Measurements from ENCODE around the gene XKR7. TPM values are rescaled to one million over a fixed set of nuclear protein-coding genes. Genes with fewer than 3 reads are reported as not detected.

Gene XKR7
- total and polyA plus RNA-seq, 2 donors (not counting 3 experiments of a cell fraction or from before 2014, with no cell fraction given), result 0.04 TPM; not detected in 1

DNA sequence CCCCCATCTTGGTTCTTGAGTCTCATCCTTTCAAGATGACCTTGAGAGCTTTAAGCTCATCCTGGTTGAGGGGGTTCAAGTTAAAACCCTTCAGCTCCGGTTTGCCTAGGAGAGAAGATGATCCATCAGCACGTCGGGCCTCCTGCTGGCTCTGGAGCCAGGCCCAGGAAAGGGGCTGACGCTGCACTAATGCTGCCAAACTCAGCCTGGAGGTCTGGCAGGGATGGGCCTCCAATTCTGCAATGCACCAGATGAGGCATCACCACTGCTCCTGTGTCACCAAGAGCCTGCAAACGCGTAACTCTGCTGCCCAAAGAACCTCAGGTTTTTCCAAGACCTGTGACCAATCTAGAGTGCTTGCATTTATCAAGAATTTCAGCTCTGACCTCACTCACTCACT is 22.2 kb upstream of the XKR7 start:
- dilution Hi-C loops (cut with MboI; ENCODE audit: extremely low pct_ligation_motif_present, low sequenced_read_pairs) (no loop called here), intact Hi-C loops (cut with micrococcal nuclease) (no loop called here)
- CTCF ChIA-PET, result no interaction called here
- BruUV-seq (replicated peaks), result no TSS peak
- Histone ChIP-seq H3K9ac (replicated peaks; ENCODE audit: extremely low read depth, insufficient read depth, low read length) (no peak overlapping the region), H3K4me1 (ENCODE audit: control insufficient read depth, extremely low read depth, insufficient read depth, low read length) (peaks cover 2% of the 10 kb centered on the region), H3K27me3 (ENCODE audit: control insufficient read depth in 2 of 2, insufficient read depth in 2 of 2, low read length in 2 of 2) (no peaks in the 10 kb centered on the region), H3K36me3 (ENCODE audit: control insufficient read depth in 2 of 2, extremely low read depth in 1 of 2, insufficient read depth in 2 of 2, low read length in 2 of 2) (peaks cover 25 to 34% of the 10 kb centered on the region in 2 experiments), H2AFZ (ENCODE audit: low read depth, low read length) (no peak overlapping the region), H3K79me2 (ENCODE audit: control insufficient read depth, insufficient read depth, low read length) (peaks cover 23% of the 10 kb centered on the region), H3K4me2 (ENCODE audit: insufficient read depth, low read length) (no peak overlapping the region), H4K20me1 (replicated peaks; ENCODE audit: control insufficient read depth, extremely low read depth, insufficient read depth, low read length) (no peaks in the 10 kb centered on the region), H3K9me1 (replicated peaks; ENCODE audit: control insufficient read depth, extremely low read depth, insufficient read depth, low read length) (no peaks in the 10 kb centered on the region), H3K27ac (ENCODE audit: insufficient read depth, low read depth, low read length) (no peak overlapping the region), H3K9me3 (replicated peaks; ENCODE audit: control insufficient read depth, insufficient read depth, low read length) (no peaks in the 10 kb centered on the region), H3K4me3 (replicated peaks in 1 of 3; ENCODE audit: insufficient read depth in 1 of 3, low read depth in 1 of 3, low read length in 3 of 3) (no peak overlapping the region)
- no peak for TF ChIP-seq GATA2 (IDR thresholded peaks at IDR 0.05; ENCODE audit: insufficient read depth, insufficient read length, low read depth, low read length)
- TF ChIP-seq EZH2 (IDR thresholded peaks at IDR 0.05; ENCODE audit: borderline replicate concordance, low read depth, low read length, severe bottlenecking), result no peak
- TF ChIP-seq, protein P1, sequence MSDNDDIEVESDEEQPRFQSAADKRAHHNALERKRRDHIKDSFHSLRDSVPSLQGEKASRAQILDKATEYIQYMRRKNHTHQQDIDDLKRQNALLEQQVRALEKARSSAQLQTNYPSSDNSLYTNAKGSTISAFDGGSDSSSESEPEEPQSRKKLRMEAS (IDR thresholded peaks at IDR 0.05; ENCODE audit: insufficient read depth, insufficient read length), result no peak
- no peak for TF ChIP-seq FOS (IDR thresholded peaks at IDR 0.05; ENCODE audit: borderline replicate concordance, insufficient read depth, low read length)
- TF ChIP-seq, protein P2, sequence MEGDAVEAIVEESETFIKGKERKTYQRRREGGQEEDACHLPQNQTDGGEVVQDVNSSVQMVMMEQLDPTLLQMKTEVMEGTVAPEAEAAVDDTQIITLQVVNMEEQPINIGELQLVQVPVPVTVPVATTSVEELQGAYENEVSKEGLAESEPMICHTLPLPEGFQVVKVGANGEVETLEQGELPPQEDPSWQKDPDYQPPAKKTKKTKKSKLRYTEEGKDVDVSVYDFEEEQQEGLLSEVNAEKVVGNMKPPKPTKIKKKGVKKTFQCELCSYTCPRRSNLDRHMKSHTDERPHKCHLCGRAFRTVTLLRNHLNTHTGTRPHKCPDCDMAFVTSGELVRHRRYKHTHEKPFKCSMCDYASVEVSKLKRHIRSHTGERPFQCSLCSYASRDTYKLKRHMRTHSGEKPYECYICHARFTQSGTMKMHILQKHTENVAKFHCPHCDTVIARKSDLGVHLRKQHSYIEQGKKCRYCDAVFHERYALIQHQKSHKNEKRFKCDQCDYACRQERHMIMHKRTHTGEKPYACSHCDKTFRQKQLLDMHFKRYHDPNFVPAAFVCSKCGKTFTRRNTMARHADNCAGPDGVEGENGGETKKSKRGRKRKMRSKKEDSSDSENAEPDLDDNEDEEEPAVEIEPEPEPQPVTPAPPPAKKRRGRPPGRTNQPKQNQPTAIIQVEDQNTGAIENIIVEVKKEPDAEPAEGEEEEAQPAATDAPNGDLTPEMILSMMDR (IDR thresholded peaks at IDR 0.05; ENCODE audit: extremely low read depth in 1 of 2, insufficient read depth in 1 of 2, low read depth in 1 of 2, low read length in 2 of 2), result no peak
- TF ChIP-seq MYC (IDR thresholded peaks at IDR 0.05; ENCODE audit: low read depth, low read length), result no peak
- no peak for TF ChIP-seq POLR2AphosphoS5 (IDR thresholded peaks at IDR 0.05; ENCODE audit: insufficient read depth, low read depth, low read length)
- no peak for TF ChIP-seq POLR2A (IDR thresholded peaks at IDR 0.05; ENCODE audit: low read depth, low read length)
- TF ChIP-seq JUN (IDR thresholded peaks at IDR 0.05; ENCODE audit: borderline replicate concordance, insufficient read depth, insufficient read length, low read depth), result no peak
- POLR2A ChIA-PET, result no interaction called here
- DNase-seq (ENCODE audit: low read depth, low spot score) (no peak), FAIRE-seq (no peak)
